ENCODE data around the gene RMP24.
"Not testable (repeated sequence)": the region's sequence is repeated elsewhere in the genome, so short reads cannot be mapped to it uniquely, and the experiment has no call there.

GRCh38 chr18:35967866-35968265 is 4.6 kb upstream of the RMP24 start:
- TF ChIP-seq CREB1 (CRISPR knock-in tag; IDR thresholded peaks at IDR 0.05; ENCODE audit: low read depth); POLR2AphosphoS5 (IDR thresholded peaks at IDR 0.05; ENCODE audit: low read depth): not testable (repeated sequence)
- TF ChIP-seq, protein P1, sequence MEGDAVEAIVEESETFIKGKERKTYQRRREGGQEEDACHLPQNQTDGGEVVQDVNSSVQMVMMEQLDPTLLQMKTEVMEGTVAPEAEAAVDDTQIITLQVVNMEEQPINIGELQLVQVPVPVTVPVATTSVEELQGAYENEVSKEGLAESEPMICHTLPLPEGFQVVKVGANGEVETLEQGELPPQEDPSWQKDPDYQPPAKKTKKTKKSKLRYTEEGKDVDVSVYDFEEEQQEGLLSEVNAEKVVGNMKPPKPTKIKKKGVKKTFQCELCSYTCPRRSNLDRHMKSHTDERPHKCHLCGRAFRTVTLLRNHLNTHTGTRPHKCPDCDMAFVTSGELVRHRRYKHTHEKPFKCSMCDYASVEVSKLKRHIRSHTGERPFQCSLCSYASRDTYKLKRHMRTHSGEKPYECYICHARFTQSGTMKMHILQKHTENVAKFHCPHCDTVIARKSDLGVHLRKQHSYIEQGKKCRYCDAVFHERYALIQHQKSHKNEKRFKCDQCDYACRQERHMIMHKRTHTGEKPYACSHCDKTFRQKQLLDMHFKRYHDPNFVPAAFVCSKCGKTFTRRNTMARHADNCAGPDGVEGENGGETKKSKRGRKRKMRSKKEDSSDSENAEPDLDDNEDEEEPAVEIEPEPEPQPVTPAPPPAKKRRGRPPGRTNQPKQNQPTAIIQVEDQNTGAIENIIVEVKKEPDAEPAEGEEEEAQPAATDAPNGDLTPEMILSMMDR (conservative IDR thresholded peaks at IDR 0.05; ENCODE audit: low read depth in 2 of 2): not testable (repeated sequence)

All from GM23338 (cell line).